Colon (tissue), 2 donors: ENCODE results near the gene GZF1.
"Not testable (repeated sequence)": the region's sequence is repeated elsewhere in the genome, so short reads cannot be mapped to it uniquely, and the experiment has no call there.

ENCODE experiments used
- FAIRE-seq: peaks from 2 replicates; lab custom pipeline; 2012; peaks lifted over from hg19 to GRCh38; lab: Jason Lieb, UNC
- donor health status: control.
- donor health status: control.

The GZF1 gene

GRCh38 chr20:23347791-23348190 is 14.2 kb upstream of the GZF1 start:
- FAIRE-seq, result no peak

DNA sequence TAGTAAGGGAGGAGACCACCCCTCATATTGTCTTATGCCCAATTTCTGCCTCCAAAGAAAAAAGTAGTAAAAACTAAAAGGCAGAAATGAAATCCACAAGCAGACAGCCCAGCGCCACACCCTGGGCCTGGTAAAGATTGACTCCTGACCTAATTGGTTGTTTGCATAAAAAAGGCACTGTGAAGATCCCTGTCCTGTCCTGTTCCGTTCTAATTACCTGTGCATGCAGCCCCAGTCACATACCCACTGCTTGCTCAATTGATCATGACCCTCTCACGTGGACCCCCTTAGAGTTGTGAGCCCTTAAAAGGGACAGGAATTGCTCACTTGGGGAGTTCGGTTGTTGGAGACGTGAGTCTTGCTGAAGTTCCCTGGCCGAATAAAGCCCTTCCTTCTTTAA is 13.5 kb upstream of the GZF1 start:
- FAIRE-seq, result not testable (repeated sequence)

DNA sequence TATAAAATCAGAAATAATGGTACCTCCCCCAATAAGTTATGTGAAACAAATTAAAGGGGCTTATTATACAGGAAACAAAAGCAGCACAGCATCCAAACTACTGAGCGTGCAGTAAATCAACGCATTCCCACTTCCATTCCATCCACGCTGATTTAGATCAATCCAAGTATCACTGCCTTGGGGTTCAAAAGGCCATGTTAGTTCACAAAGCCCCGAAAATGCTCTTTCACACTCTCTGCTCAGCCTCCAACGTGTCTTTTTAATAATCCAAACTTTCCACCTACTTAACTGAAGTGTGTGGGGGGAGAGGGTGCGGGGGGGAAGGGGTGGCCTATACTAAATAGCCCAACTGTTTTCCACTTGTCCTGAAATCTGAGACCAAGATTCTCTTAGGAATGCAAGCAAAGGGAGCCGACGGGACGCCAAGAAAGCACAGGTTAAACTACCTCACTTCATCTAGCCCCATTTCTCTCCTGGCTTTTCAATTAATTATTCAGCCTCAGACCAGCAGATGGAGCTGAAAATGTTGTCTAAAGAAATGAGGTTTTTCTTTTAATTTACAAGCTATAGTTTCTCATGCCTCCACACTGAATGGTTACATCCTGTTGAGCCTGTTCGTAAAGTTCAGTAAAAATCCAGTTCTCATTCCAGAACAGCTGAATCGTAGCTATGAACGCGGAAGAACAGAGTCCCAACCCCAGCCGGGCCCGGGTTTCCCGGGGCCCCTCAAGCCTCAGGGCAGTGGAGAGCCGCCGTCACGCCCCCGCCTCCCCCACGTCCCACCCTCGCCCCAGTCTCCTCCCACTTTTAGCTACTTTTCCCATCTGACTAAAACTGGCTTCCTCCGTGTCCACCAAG is 12.4 kb upstream of the GZF1 start:
- no peak for FAIRE-seq

DNA sequence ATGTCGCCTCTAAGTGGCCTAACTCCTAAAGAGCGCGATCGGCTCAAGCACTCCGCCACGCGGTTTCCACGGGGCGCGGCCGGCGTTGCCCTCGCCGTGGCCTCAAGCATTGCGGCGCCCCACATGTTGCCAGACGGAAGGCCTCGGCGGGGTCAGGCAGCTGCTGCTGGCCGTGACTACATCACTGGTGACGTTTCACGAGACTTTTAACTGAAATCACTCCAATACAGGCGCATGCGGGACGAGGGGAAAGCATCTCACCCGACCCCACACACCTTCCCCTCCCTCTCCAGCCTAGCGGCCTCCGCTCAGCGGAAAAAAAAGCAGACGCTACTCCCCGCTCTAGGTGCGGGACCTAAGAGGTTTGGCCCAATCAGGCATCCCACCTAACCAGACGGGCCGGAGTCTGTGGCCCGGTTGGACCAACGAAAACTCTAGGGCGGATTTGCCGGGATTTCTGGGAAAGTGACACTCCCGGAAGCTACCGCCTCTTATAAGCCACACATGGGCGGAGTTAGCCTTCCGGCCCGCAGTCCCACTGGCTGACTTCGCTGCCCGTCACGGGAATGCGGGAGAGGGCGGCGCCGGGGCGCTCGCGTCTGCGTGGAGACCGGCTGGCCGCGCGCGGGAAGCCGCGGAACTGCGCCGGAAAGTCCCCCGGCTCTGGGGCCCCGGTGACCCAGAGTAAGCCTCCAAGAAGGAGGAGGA is 11.6 kb upstream of the GZF1 start, which contains the start of gene NXT1:
TSS of gene NXT1 (plus strand) at position 596 of the 708 bp plus-strand sequence. CDS start 3,251 bp downstream, outside the sequence.
- FAIRE-seq, result peak; percentile 69

DNA sequence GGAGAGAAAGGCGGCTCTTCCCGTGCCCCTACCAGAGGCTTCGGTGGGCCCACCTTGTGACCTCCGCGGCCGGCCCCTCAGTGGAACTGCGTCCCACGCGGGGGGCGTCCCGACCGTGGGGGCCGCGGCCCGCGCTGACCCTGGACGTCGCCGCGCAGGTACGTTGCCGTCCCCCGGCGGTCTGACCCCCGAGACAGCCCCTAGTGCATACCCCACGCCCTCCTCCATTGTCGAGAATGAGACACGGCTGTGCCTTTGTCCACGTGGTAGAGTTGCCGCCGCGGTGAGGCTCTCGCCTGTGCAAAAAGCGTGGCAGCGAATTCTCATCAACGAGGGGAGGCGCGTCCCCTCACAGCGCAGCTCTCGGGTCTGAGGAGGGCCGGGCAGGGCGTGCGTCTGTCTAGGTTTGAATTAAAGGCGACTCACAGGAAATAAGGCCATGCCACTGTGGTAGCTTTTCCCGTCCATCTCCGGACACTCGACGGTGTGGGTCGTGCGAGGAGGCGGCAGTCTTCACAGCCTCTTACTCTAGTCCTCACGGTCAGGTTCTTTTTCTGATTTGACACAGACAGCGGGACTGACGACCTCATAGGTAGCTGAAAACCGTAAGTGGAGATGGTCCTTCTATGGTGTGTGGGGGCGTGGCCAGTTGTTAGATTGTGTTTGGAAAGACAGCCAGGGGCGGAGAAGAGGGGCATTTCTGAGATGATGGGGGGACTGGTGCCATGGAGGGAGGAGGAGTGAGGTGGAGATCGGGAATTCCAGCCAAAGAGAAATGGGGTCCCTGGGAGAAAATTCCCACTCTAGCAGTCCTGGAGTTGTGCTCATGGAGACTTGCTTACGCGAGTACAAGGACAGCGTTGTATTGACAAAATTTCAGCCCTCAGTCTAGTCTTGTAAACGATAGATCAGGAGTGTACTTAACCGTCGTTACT is 10.8 kb upstream of the GZF1 start:
- FAIRE-seq, result no peak

DNA sequence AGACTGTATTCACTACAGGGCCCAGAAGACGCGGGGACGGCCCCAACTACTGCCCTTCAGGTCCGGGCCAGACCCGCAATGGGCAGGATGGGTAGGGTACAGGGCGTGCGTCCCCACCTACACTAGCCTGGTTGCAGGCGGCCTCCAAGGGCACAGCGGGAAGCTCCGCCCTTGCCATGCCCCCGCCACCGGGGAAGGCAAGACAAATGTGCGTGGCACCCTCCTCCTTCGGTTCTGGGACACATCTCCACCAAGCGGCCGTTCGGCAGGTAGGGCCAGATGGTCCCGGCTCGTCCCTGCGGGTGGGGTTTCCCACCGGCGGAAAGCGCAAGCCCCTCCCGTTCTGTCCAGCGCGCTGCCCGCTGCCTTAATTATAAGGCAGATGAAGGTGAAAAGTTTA is 5.8 kb upstream of the GZF1 start:
- FAIRE-seq, result no peak

DNA sequence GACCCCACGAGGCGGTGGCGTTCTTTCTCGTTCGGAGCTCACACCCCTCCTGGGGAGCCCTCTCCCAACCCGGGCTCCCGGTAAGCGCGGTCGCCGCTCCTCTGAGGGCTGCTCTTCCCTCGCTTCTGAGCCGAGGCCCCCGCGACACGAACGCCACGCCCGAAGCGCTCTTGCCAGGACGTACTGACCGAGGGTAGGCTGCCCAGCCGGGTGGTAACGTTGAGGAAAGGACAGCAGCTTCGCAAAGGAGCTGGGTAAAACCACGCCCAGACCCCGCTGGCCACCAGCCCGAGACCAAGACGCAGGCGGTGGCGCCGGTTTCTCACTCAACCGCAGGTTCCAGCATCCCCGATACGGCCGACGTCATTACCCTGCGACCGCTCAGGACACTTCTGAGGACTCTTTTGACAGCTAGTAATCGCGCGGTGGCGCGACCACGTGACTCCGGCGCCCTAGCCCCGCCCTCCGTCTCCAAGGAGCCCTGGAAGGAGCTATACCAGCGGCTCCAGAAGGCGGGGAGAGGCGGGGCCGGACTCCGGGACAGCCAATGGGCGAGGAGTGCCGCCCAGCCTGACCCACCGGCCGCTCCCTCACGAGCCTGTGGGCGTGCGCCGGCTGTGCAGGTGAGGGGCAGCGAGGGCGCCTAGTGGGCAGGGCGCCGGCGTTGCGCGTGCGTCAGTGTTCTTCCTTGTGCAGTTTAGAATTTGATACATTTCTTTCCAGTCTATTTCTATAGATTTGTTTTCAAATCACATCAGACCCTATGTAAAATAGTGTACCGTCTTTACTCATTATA is 4.0 kb upstream of the GZF1 start:
- peak; percentile 61 for FAIRE-seq

DNA sequence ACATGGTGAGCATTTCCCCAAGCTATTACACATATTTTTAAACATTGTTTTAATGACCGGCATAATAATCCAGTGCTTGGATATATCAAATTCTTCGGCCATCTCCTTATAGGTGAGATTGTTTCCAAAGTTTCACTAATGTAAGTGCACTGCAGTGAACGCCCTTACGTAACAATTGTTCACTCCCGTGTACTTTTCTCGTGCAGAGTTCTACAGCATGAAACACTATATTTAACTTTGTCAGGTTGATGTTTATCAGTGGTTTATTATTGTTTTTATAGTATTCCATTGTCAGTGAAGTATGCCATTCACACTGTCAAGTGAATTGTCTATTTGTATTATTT is 3.4 kb upstream of the GZF1 start:
- no peak for FAIRE-seq

- no peak for FAIRE-seq
These were observed 2.9 kb upstream of the GZF1 start for GRCh38 chr20:23358923-23359593.

GRCh38 chr20:23360531-23360930 is 1.5 kb upstream of the GZF1 start:
- FAIRE-seq, result no peak

GRCh38 chr20:23361119-23361475 is 885 bp upstream of the GZF1 start:
- FAIRE-seq, result no peak

DNA sequence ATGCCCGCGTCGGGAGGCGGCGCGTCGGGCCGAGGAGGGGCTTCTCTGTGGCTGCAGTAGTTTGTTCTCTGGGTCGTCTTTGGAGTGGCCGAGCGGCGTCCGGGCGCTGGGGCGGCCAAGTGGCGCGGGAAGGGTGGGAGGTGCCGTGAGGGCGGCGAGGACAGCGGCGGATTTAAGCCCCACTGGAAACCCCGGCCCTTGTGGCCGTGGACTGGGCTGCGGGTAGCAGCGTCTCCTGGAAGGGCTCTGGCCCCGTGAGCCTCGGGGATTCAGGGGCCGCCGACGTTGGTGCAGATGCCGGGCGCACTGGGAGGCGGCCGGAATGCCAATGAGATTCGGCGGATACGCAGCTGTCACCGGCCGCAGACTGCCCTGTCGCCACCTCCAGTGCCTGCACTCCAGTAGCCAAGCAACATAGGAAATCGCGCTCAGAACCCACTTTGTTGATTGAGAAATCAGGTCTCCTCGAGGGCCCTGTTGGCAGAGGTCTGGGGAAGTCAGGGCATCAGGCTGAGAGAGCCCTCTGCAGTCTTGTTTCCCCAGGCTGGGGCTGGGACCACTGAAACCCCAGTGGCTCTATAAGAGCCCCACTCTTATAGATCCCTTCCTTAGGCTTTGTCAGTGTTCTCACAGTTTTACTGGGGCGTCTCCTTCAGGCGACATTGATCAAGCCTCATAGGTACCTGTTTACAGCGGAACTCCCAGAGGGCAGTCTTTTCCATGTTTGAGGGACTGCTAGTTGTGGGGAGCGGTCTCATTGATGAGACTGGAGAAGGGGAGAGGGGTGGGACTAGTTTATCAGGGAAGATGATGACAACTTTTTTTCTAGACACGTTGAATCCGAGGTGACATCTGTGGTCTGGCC is 642 bp downstream of the GZF1 start:
- no peak for FAIRE-seq

DNA sequence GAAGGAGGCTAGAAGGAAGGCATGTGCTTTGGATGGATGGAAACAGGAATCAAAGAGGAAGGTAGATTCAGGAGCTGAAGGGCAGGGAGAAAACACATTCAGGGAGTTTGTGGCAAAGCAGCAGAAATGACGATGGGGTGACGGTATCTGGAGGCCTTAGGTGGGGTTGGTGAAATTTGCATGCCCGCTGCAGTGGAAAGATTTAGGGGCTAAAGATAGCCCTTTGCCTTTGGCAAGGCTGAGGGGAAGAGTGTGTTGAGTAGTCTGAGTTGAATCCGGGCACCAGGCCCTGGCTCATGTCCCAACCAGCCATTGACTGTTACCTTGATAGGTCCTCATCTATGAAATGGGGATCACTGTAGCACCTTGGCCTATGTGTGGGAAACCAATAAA is 1.3 kb downstream of the GZF1 start:
- FAIRE-seq, result no peak

DNA sequence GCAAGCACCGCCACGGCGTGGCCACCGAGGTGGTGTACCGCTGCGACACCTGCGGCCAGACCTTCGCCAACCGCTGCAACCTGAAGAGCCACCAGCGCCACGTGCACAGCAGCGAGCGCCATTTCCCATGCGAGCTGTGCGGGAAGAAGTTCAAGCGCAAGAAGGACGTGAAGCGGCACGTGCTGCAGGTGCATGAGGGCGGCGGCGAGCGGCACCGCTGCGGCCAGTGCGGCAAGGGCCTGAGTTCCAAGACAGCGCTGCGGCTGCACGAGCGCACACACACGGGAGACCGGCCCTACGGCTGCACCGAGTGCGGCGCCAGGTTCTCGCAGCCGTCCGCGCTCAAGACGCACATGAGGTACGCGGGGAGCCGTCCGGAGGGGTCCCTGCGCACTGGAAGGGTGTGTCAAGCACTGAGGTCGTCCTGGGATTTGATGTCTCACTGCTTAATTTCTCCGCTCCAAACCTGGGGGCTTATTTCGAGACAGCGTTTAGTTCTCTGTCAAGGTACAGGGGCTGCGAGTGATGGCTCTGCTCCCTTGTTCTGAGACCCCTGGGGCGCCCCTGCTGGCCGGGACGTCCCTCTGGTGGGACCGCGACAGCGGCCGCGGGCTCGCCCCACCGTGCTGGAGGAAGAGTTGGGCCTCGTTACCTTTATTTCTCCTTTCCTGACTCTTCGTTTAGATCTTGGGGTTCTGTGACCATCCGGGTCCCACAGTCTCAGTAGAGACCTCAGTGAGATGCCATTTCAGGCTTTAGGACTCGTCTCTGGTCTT is 3.6 kb downstream of the GZF1 start:
- FAIRE-seq, result no peak

GRCh38 chr20:23366384-23366783 is 4.4 kb downstream of the GZF1 start:
- FAIRE-seq, result no peak

DNA sequence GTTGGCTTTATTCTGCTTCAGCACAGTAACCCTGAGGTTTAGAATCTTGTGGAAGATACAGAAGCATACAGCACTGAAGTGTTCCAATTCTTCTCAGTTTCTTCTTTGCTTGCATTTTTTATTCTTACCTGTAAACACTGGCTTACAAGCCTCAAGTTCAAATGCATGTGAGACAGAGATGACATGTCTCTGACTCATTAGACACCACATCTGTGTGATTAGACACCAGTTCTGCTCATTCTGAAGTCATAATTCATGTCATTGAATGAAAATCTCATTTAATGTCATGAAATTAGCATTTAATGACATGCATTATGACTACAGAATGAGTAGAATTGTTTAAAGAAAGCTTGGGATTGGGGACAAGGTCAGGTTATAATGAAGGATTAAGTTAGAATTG is 5.8 kb downstream of the GZF1 start:
- no peak for FAIRE-seq

DNA sequence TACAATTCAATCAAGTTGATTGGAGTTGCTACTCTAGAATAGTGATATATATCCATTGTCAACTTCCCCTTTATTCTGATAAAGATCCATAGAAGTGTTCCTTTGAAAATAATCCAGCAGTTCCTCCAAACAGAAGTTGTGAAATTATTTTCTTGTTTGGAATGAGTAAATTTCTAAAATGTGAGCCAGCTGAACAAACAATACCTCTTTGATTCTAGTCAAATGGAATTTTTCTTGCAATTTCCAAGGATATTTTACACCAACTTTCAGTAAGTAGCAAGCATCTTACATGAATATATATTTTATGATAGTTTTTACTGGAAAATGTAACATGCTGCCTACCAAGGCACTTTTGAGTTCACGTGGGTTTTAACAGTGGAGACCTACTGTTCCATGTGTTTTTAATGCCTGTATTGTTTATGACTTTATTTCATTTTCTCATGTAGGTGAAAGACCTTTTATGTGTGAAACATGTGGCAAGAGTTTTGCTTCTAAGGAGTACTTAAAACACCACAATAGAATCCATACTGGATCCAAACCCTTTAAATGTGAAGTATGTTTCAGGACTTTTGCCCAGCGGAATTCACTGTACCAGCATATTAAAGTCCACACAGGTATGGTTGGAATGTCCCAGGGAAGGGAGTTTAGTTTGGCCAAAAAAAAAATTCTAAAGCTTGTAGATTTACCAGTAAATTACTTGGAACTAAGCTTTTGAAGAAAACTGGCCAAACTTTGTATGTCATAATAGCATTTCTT is 6.5 kb downstream of the GZF1 start:
- no peak for FAIRE-seq

- no peak for FAIRE-seq
These were observed 7.3 kb downstream of the GZF1 start for GRCh38 chr20:23369072-23369823.
